Tibial nerve (tissue), 4 donors: ENCODE results near the gene GEMIN5. TPM values are rescaled to one million over a fixed set of nuclear protein-coding genes. Genes with fewer than 3 reads are reported as not detected.
"Not testable (repeated sequence)": the region's sequence is repeated elsewhere in the genome, so short reads cannot be mapped to it uniquely, and the experiment has no call there.

ENCODE experiments used
- DNase-seq, 2 donors: peaks; one replicate each; pipeline ENCODE4 v3.0.0-alpha.2; 2019; ENCODE audit warnings: low spot score in 2 of 2
- H3K27ac ChIP-seq, 4 donors: fragments of 200-600 bp; sonication (generic) in 3 of 4; one replicate each; pipeline ENCODE4 v1.5.1; 2017 to 2019; ENCODE audit warnings: mild to moderate bottlenecking in 1 of 4
- H3K27me3 ChIP-seq, 2 donors: fragments of 200-600 bp; sonication (generic) in 1 of 2; one replicate each; pipeline versions ENCODE4 v1.5.1 to v1.6.0; 2017 to 2019
- H3K36me3 ChIP-seq, 3 donors: fragments of 200-600 bp; sonication (generic); one replicate each; pipeline ENCODE4 v1.5.1; 2018 to 2019
- H3K4me1 ChIP-seq, 4 donors: fragments of 200-600 bp; sonication (generic) in 3 of 4; one replicate each; pipeline ENCODE4 v1.5.1; 2017 to 2019
- H3K4me3 ChIP-seq, 4 donors: fragments of 200-600 bp; sonication (generic) in 3 of 4; one replicate each; pipeline ENCODE4 v1.5.1; 2017 to 2019; ENCODE audit warnings: mild to moderate bottlenecking in 1 of 4, moderate library complexity in 1 of 4
- H3K9me3 ChIP-seq, 4 donors: fragments of 200-600 bp; sonication (generic) in 3 of 4; one replicate each; pipeline ENCODE4 v1.5.1; 2017 to 2019
- EP300 ChIP-seq, 2 donors: sonication (generic); formaldehyde crosslinking; IDR thresholded peaks; one replicate each; pipeline ENCODE4 v1.6.1; 2017; ENCODE audit warnings: antibody characterized with exemption in 2 of 2, mild to moderate bottlenecking in 1 of 2
- POLR2A ChIP-seq, 2 donors: fragments of 450-650 bp; IDR thresholded peaks; one replicate each; pipeline ENCODE4 v1.6.1; 2017; ENCODE audit warnings: antibody characterized with exemption in 2 of 2, mild to moderate bottlenecking in 2 of 2, moderate library complexity in 2 of 2
- WGBS, 2 donors: methylation state at CpG; one replicate each; pipeline ENCODE4 v1.1.5; 2018; 5-methylcytosine and 5-hydroxymethylcytosine counted together
- total RNA-seq, 4 donors: library from RNA; depleted of rRNA; stranded (reverse); fragments of >200 nt; gene quantifications; one replicate each; pipeline ENCODE4 v1.1.0, GENCODE V29; 2016
- TF ChIP-seq, protein P1 (sequence below), 5 experiments: fragments of 200-600 bp in 3 of 5; fragments of 450-650 bp in 2 of 5; sonication (generic) in 3 of 5; IDR thresholded peaks; one replicate each; pipeline ENCODE4 v1.5.1; 2016 to 2019; ENCODE audit warnings: antibody characterized with exemption in 5 of 5, mild to moderate bottlenecking in 3 of 5, moderate library complexity in 2 of 5

Gene GEMIN5
- total RNA-seq, 4 donors from 2014 or later = 17.8 to 20.5 (median 18.8) TPM

DNA sequence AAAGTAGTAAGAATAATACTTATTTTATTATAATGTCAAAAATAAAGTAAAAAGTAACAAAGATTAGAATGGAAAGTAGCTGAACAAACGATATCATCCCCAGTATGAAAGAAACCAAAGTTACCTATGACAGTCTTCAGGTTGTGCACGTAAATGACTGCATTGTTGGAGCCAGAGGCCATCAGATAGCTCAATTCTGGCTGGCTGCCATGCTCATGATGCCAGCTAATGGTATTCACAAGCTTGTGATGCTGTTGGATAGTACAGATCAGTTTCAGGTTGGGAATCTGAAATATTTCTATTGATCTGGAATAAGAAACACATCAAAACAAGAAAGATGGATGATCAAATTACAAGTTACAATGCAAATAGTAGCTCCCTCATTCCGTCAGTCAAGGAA lies 21.1 kb downstream of the GEMIN5 start:
- Histone ChIP-seq H3K36me3 (peaks cover 0 to 96% (median 9%) of the 10 kb centered on the region in 3 donors), H3K27me3 (no peaks in the 10 kb centered on the region), H3K4me3 (no peak overlapping the region), H3K27ac (no peak overlapping the region), H3K9me3 (no peaks in the 10 kb centered on the region), H3K4me1 (no peaks in the 10 kb centered on the region)
- no peak for DNase-seq
- 81 to 82% methylated on average over 3 of the region's 3 CpGs for WGBS, 2 donors
- TF ChIP-seq EP300 (IDR thresholded peaks at IDR 0.05) = no peak
- TF ChIP-seq, protein P1, sequence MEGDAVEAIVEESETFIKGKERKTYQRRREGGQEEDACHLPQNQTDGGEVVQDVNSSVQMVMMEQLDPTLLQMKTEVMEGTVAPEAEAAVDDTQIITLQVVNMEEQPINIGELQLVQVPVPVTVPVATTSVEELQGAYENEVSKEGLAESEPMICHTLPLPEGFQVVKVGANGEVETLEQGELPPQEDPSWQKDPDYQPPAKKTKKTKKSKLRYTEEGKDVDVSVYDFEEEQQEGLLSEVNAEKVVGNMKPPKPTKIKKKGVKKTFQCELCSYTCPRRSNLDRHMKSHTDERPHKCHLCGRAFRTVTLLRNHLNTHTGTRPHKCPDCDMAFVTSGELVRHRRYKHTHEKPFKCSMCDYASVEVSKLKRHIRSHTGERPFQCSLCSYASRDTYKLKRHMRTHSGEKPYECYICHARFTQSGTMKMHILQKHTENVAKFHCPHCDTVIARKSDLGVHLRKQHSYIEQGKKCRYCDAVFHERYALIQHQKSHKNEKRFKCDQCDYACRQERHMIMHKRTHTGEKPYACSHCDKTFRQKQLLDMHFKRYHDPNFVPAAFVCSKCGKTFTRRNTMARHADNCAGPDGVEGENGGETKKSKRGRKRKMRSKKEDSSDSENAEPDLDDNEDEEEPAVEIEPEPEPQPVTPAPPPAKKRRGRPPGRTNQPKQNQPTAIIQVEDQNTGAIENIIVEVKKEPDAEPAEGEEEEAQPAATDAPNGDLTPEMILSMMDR (IDR thresholded peaks at IDR 0.05) = no peak
- TF ChIP-seq POLR2A (IDR thresholded peaks at IDR 0.05) = no peak

DNA sequence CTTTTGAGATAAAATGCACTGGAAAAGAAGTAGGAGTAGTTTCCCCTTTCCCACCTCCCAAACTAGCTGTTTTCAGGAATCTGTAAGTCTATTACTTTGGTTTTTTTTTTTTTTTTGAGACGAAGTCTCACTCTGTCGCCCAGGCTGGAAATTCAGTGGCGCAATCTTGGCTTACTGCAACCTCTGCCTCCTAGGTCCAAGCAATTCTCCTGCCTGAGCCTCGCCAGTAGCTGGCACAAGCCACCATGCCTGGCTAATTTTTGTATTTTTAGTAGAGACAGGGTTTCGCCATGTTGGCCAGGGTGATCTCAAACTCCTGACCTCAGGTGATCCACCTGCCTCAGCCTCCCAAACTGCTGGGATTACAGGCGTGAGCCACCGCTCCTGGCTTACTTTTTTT lies 32.4 kb downstream of the GEMIN5 start:
- H3K9me3 ChIP-seq, DNase-seq, H3K27ac ChIP-seq, H3K4me3 ChIP-seq, H3K4me1 ChIP-seq, H3K27me3 ChIP-seq: not testable (repeated sequence)
- WGBS, 2 donors = 92 to 96% methylated on average over 7 of the region's 7 CpGs
- peaks cover 2 to 99% (median 11%) of the 10 kb centered on the region in 3 donors for H3K36me3 ChIP-seq

DNA sequence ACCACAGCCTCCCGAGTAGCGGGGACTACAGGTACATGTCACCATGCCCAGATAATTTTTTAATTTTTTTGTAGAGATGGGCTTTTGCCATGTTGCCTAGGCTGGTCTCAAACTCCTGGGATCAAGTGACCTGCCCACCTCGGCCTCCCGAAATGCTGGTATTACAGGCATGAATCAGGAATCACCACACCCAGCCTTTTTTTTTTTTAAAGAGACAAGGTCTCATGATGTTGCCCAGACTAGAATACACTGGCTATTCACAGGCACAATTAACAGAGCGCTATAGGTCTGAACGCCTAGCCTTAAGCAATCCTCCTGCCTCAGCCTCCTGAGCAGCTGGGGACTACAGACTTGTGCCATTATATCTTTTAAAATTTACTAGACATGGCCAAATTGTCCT lies 36.1 kb downstream of the GEMIN5 start:
- Histone ChIP-seq H3K27me3 (no peaks in the 10 kb centered on the region), H3K4me3 (no peak overlapping the region), H3K27ac (peak overlapping the region in 2 of 4 donors; percentile 53 to 86), H3K4me1 (peaks cover 0 to 26% (median 5%) of the 10 kb centered on the region in 4 donors), H3K36me3 (peaks cover 0 to 100% (median 20%) of the 10 kb centered on the region in 3 donors), H3K9me3 (no peaks in the 10 kb centered on the region)
- DNase-seq = no peak
- 85 to 86% methylated on average over 6 of the region's 6 CpGs for WGBS, 2 donors
- TF ChIP-seq POLR2A (IDR thresholded peaks at IDR 0.05) (no peak), EP300 (IDR thresholded peaks at IDR 0.05) (no peak)
- TF ChIP-seq, protein P1 (IDR thresholded peaks at IDR 0.05) = no peak

DNA sequence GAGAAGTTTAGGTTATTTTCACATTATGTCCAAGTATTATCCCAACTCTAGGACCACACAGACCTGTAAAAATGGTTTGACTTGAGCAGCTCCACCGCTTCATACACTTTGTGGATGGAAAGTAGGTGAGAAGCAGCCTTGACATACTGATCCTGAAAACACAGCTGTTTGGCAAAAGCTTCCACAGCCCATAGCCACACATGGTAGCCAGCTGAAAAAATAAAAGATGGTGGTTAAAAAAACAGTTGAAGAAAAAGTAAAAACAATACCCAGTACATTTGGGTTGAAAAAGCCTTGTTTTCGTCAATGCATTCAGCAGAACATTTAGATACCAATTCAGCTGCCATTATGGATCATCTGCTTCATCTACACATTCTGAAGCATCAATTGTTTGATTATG lies 36.7 kb downstream of the GEMIN5 start:
- TF ChIP-seq EP300 (IDR thresholded peaks at IDR 0.05) (peak in 1 of 2 donors; percentile 27), POLR2A (IDR thresholded peaks at IDR 0.05) (no peak)
- TF ChIP-seq, protein P1 (IDR thresholded peaks at IDR 0.05) = no peak
- Histone ChIP-seq H3K27ac (peak overlapping the region in 2 of 4 donors; percentile 86 to 89), H3K27me3 (no peaks in the 10 kb centered on the region), H3K4me3 (no peak overlapping the region), H3K36me3 (peaks cover 0 to 100% (median 24%) of the 10 kb centered on the region in 3 donors), H3K9me3 (no peaks in the 10 kb centered on the region), H3K4me1 (peaks cover 0 to 26% (median 5%) of the 10 kb centered on the region in 4 donors)
- DNase-seq = no peak
- 69 to 73% methylated on average over 2 of the region's 2 CpGs for WGBS, 2 donors

DNA sequence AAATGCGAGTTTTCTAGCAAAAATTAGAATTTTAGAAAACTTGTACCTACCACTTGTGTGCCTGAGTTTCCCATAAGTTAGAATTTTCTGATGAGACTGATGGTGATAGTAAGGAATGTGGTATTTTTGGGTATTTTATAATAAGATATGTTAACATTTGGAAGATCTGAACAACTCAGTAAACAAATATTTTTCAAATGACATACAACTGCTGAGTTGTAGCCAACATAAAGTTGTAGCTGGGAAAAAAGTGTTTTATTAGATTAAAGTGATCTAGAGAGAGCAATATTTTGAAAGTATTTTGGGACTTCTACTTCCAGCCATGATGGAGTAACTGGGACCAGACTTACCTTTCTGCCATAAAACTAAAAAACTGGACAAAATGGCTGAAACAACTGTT lies 37.9 kb downstream of the GEMIN5 start:
- TF ChIP-seq, protein P1 (IDR thresholded peaks at IDR 0.05) = no peak
- TF ChIP-seq POLR2A (IDR thresholded peaks at IDR 0.05) (no peak), EP300 (IDR thresholded peaks at IDR 0.05) (no peak)
- no peak for DNase-seq
- H3K27ac ChIP-seq = peak overlapping the region; percentile 1 to 89 (median 56)
- WGBS, 2 donors = 70 to 81% methylated on average over 1 of the region's 1 CpG
- no peaks in the 10 kb centered on the region for H3K27me3 ChIP-seq
- H3K4me1 ChIP-seq = peaks cover 0 to 26% (median 5%) of the 10 kb centered on the region in 4 donors
- H3K9me3 ChIP-seq = no peaks in the 10 kb centered on the region
- H3K4me3 ChIP-seq = no peak overlapping the region
- peaks cover 0 to 100% (median 22%) of the 10 kb centered on the region in 3 donors for H3K36me3 ChIP-seq
